ENCODE measurements around the gene PPP1R9B.

PPP1R9B gene

GRCh38 chr17:50168319-50168718 lies 17.8 kb upstream of the PPP1R9B start (continued):
- no peak for TF ChIP-seq TSHZ2 (CRISPR knock-in tag; IDR thresholded peaks at IDR 0.05)
- no peak for TF ChIP-seq ZFP3 (CRISPR knock-in tag; IDR thresholded peaks at IDR 0.05)
- no peak for TF ChIP-seq CREB5 (CRISPR knock-in tag; IDR thresholded peaks at IDR 0.05; ENCODE audit: low read depth)
- TF ChIP-seq ZFP30 (CRISPR knock-in tag; IDR thresholded peaks at IDR 0.05): no peak
- TF ChIP-seq PPARA (CRISPR knock-in tag; IDR thresholded peaks at IDR 0.05; ENCODE audit: borderline replicate concordance): no peak
- no peak for TF ChIP-seq ISL1 (CRISPR knock-in tag; IDR thresholded peaks at IDR 0.05)
- TF ChIP-seq ESRRG (CRISPR knock-in tag; IDR thresholded peaks at IDR 0.05): no peak

DNA sequence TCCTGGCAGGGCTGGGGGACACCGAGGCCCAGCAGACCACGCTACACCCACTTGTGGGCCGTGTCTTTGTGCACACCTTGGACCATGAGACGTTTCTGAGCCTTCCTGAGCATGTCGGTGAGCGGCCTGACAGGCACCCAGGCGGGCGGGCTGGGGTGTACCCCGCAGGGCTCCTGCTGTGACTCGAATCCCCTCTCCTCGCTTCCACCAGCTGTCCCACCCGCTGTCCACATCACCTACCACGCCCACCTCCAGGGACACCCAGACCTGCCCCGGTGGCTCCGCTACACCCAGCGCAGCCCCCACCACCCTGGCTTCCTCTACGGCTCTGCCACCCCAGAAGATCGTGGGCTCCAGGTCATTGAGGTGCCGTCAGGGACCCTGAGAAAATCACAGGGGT lies 16.9 kb upstream of the PPP1R9B start:
- ATAC-seq: no peak
- TF ChIP-seq ZNF70 (CRISPR knock-in tag; IDR thresholded peaks at IDR 0.05): no peak
- TF ChIP-seq RARB (CRISPR knock-in tag; IDR thresholded peaks at IDR 0.05): no peak
- TF ChIP-seq BACH2 (CRISPR knock-in tag; IDR thresholded peaks at IDR 0.05; ENCODE audit: borderline replicate concordance): no peak
- TF ChIP-seq ZFP30 (CRISPR knock-in tag; IDR thresholded peaks at IDR 0.05): no peak
- no peak for TF ChIP-seq ARNTL (CRISPR knock-in tag; IDR thresholded peaks at IDR 0.05; ENCODE audit: borderline replicate concordance, low read depth)
- TF ChIP-seq GLIS3 (CRISPR knock-in tag; IDR thresholded peaks at IDR 0.05): no peak
- TF ChIP-seq CSDC2 (CRISPR knock-in tag; IDR thresholded peaks at IDR 0.05): no peak
- TF ChIP-seq ZC3H10 (CRISPR knock-in tag; IDR thresholded peaks at IDR 0.05): no peak
- TF ChIP-seq PPARA (CRISPR knock-in tag; IDR thresholded peaks at IDR 0.05; ENCODE audit: borderline replicate concordance): no peak
- no peak for TF ChIP-seq ZFP3 (CRISPR knock-in tag; IDR thresholded peaks at IDR 0.05)
- TF ChIP-seq OSR1 (CRISPR knock-in tag; IDR thresholded peaks at IDR 0.05): no peak
- no peak for TF ChIP-seq CREB5 (CRISPR knock-in tag; IDR thresholded peaks at IDR 0.05; ENCODE audit: low read depth)
- no peak for TF ChIP-seq TSHZ2 (CRISPR knock-in tag; IDR thresholded peaks at IDR 0.05)
- TF ChIP-seq TOX (CRISPR knock-in tag; IDR thresholded peaks at IDR 0.05; ENCODE audit: borderline replicate concordance): no peak
- TF ChIP-seq TCF4 (CRISPR knock-in tag; IDR thresholded peaks at IDR 0.05; ENCODE audit: borderline replicate concordance): no peak
- no peak for TF ChIP-seq ZNF565 (CRISPR knock-in tag; conservative IDR thresholded peaks at IDR 0.05; ENCODE audit: low read depth)
- no peak for TF ChIP-seq SNAI2 (CRISPR knock-in tag; IDR thresholded peaks at IDR 0.05)
- no peak for TF ChIP-seq ISL1 (CRISPR knock-in tag; IDR thresholded peaks at IDR 0.05)
- TF ChIP-seq, protein P1, sequence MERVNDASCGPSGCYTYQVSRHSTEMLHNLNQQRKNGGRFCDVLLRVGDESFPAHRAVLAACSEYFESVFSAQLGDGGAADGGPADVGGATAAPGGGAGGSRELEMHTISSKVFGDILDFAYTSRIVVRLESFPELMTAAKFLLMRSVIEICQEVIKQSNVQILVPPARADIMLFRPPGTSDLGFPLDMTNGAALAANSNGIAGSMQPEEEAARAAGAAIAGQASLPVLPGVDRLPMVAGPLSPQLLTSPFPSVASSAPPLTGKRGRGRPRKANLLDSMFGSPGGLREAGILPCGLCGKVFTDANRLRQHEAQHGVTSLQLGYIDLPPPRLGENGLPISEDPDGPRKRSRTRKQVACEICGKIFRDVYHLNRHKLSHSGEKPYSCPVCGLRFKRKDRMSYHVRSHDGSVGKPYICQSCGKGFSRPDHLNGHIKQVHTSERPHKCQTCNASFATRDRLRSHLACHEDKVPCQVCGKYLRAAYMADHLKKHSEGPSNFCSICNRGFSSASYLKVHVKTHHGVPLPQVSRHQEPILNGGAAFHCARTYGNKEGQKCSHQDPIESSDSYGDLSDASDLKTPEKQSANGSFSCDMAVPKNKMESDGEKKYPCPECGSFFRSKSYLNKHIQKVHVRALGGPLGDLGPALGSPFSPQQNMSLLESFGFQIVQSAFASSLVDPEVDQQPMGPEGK (CRISPR knock-in tag; IDR thresholded peaks at IDR 0.05; ENCODE audit: borderline replicate concordance): no peak
- TF ChIP-seq, protein P2, sequence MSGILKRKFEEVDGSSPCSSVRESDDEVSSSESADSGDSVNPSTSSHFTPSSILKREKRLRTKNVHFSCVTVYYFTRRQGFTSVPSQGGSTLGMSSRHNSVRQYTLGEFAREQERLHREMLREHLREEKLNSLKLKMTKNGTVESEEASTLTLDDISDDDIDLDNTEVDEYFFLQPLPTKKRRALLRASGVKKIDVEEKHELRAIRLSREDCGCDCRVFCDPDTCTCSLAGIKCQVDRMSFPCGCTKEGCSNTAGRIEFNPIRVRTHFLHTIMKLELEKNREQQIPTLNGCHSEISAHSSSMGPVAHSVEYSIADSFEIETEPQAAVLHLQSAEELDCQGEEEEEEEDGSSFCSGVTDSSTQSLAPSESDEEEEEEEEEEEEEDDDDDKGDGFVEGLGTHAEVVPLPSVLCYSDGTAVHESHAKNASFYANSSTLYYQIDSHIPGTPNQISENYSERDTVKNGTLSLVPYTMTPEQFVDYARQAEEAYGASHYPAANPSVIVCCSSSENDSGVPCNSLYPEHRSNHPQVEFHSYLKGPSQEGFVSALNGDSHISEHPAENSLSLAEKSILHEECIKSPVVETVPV (CRISPR knock-in tag; IDR thresholded peaks at IDR 0.05): no peak

Measured in SK-N-SH treated with all-trans-retinoic acid at 6 μM for 48 hours (cell line).